B cell (primary cell): ENCODE results near the gene EP300. TPM values are rescaled to one million over a fixed set of nuclear protein-coding genes. Genes with fewer than 3 reads are reported as not detected.

Experiments
- ATAC-seq: fragments of 200-7000 bp; cut with Tn5 transposase; one replicate; pipeline ENCODE4 v1.10.0; 2021; ENCODE audit warnings: low read depth, mild to moderate bottlenecking, moderate number of reproducible peaks, moderate library complexity
- CTCF ChIA-PET: fragments of 350-600 bp; sonication (Branson Sonifier 250); formaldehyde crosslinking; loops from one replicate; lab custom pipeline; 2021; ENCODE audit warnings: antibody characterized with exemption, inconsistent platforms; lab: Charles Lee
- POLR2A ChIA-PET: fragments of 350-600 bp; sonication (Branson Sonifier 250); formaldehyde crosslinking; loops from one replicate; lab custom pipeline; 2021; ENCODE audit warnings: antibody characterized with exemption; lab: Charles Lee
- DNase-seq: peaks from one replicate; pipeline ENCODE4 v3.0.0; 2013
- H2AFZ ChIP-seq: 2 replicates; pipeline ENCODE4 v1.6.1; 2012; ENCODE audit warnings: mild to moderate bottlenecking, low read depth, low read length; ENCODE audit not compliant: insufficient read depth, poor library complexity, severe bottlenecking
- H3K27ac ChIP-seq, 2 donors: 1 replicate in 1 of 2; 2 replicates in 1 of 2; pipeline ENCODE4 v1.5.1; 2012 to 2013; ENCODE audit warnings: low read length in 2 of 2, mild to moderate bottlenecking in 2 of 2, moderate library complexity in 1 of 2
- H3K27me3 ChIP-seq, 4 experiments: fragments of 200-600 bp in 1 of 4; sonication (generic) in 1 of 4; replicated peaks in 1 of 4; 1 replicate in 2 of 4; 2 replicates in 2 of 4; pipeline versions ENCODE4 v1.6.1 to v1.7.0; 2013 to 2016; ENCODE audit warnings: low read length in 3 of 4, mild to moderate bottlenecking in 2 of 4, mixed read lengths in 1 of 4, moderate library complexity in 1 of 4; ENCODE audit not compliant: insufficient read depth in 4 of 4, control insufficient read depth in 3 of 4; ENCODE audit errors: control extremely low read depth in 1 of 4
- H3K36me3 ChIP-seq, 2 experiments: replicated peaks in 1 of 2; 1 replicate in 1 of 2; 2 replicates in 1 of 2; pipeline versions ENCODE4 v1.6.1 to v1.7.1; 2013; ENCODE audit warnings: low read length in 1 of 2; ENCODE audit not compliant: insufficient read depth in 2 of 2, control insufficient read depth in 1 of 2; ENCODE audit errors: control extremely low read depth in 1 of 2, extremely low read depth in 1 of 2
- H3K4me1 ChIP-seq, 2 donors: fragments of 200-600 bp in 1 of 2; sonication (generic) in 1 of 2; 1 replicate in 1 of 2; 2 replicates in 1 of 2; pipeline versions ENCODE4 v1.5.1 to v1.6.1; 2013 to 2017; ENCODE audit warnings: low read length in 2 of 2; ENCODE audit not compliant: control insufficient read depth in 2 of 2, insufficient read depth in 2 of 2
- H3K4me2 ChIP-seq: replicated peaks from 2 replicates; pipeline ENCODE3; 2012; ENCODE audit warnings: mild to moderate bottlenecking, low read depth, low read length; ENCODE audit not compliant: poor library complexity, severe bottlenecking
- H3K4me3 ChIP-seq, 5 experiments: fragments of 200-600 bp in 1 of 5; sonication (generic) in 1 of 5; 1 replicate in 3 of 5; 2 replicates in 2 of 5; pipeline versions ENCODE4 v1.5.1 to v1.7.0; 2011 to 2016; ENCODE audit warnings: low read length in 4 of 5, mild to moderate bottlenecking in 4 of 5, low read depth in 2 of 5, control low read depth in 1 of 5, moderate library complexity in 1 of 5; ENCODE audit not compliant: insufficient read depth in 1 of 5; ENCODE audit errors: control extremely low read depth in 1 of 5, extremely low read depth in 1 of 5
- H3K79me2 ChIP-seq: fragments of 200-600 bp; sonication (generic); one replicate; pipeline ENCODE4 v1.6.0; 2016; ENCODE audit warnings: low read length; ENCODE audit not compliant: control insufficient read depth, insufficient read depth
- H3K9ac ChIP-seq: fragments of 200-600 bp; sonication (generic); 2 replicates; pipeline ENCODE4 v1.6.1; 2017; ENCODE audit warnings: mild to moderate bottlenecking, low read length, moderate library complexity
- H3K9me3 ChIP-seq, 3 donors: one replicate each; pipeline versions ENCODE4 v1.6.1 to v1.7.1; 2013; ENCODE audit warnings: low read length in 2 of 3; ENCODE audit not compliant: control insufficient read depth in 2 of 3, insufficient read depth in 1 of 3; ENCODE audit errors: control extremely low read depth in 1 of 3
- H4K20me1 ChIP-seq: 2 replicates; pipeline ENCODE4 v1.6.0; 2012; ENCODE audit warnings: mild to moderate bottlenecking, low read length; ENCODE audit not compliant: insufficient read depth, control insufficient read depth, poor library complexity, severe bottlenecking
- H3K27ac Mint-ChIP-seq: one replicate; pipeline ENCODE4 v1.8.0; 2021; ENCODE audit warnings: mixed read lengths
- H3K27me3 Mint-ChIP-seq: one replicate; pipeline ENCODE4 v1.8.0; 2021; ENCODE audit warnings: mixed read lengths
- H3K4me1 Mint-ChIP-seq: one replicate; pipeline ENCODE4 v1.8.0; 2021; ENCODE audit warnings: mixed read lengths
- H3K4me3 Mint-ChIP-seq: one replicate; pipeline ENCODE4 v1.8.0; 2021; ENCODE audit warnings: mixed read lengths
- H3K9me3 Mint-ChIP-seq: one replicate; pipeline ENCODE4 v1.8.0; 2022; ENCODE audit warnings: mixed read lengths; ENCODE audit not compliant: insufficient read depth
- EZH2 ChIP-seq: IDR thresholded peaks from 2 replicates; pipeline ENCODE4 v1.6.1; 2012; ENCODE audit warnings: borderline replicate concordance, low read depth, mild to moderate bottlenecking, moderate library complexity, low read length; ENCODE audit not compliant: insufficient read depth, poor library complexity, severe bottlenecking
- WGBS: methylation state at CpG from one replicate; pipeline ENCODE4 v1.1.5; 2013; ENCODE audit warnings: missing lambda C conversion rate; ENCODE audit not compliant: insufficient coverage; 5-methylcytosine and 5-hydroxymethylcytosine counted together
- intact Hi-C: fragments of 100-400 bp; cut with micrococcal nuclease; formaldehyde crosslinking; loops from one replicate; pipeline ENCODE4 v1.10.0; 2022
- polyA plus RNA-seq: library from polyadenylated mRNA; depleted of rRNA; stranded (reverse); fragments of >200 nt; gene quantifications from 2 replicates; pipeline ENCODE4 v1.2.3, GENCODE V29; 2012
- total RNA-seq, 2 donors: library from RNA; stranded (reverse); fragments of 120-200 nt in 1 of 2; gene quantifications; 1 replicate in 1 of 2; 2 replicates in 1 of 2; pipeline versions ENCODE4 v1.2.3 to v1.2.4, GENCODE V29; 2013 to 2022
- TF ChIP-seq, protein P1 (sequence below): fragments of 200-600 bp; IDR thresholded peaks from one replicate; pipeline ENCODE4 v1.8.0; 2022; ENCODE audit warnings: antibody characterized with exemption, mild to moderate bottlenecking

Gene EP300
- total and polyA plus RNA-seq, 2 donors (not counting 1 experiment from before 2014, with no cell fraction given) = 73.3 to 185 TPM

DNA sequence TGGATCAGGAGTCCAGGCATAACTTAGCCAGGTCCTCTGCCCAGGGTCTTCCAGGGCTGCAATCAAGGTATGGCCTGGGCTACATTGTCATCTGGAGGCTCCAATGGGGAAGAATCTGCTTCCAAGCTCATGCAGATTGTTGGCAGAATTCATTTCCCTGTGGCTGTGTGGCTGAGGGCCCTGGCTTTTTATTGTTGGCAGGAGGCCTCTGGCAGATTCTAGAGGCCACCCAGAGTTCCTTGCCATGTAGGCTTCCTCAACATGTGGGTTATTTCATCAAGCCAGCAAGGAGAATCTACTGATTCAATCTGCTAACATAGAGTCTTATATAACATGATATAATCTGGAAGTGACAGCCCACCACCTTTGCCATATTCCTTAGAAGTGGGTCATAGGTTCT is 16.4 kb upstream of the EP300 start:
- TF ChIP-seq, protein P1, sequence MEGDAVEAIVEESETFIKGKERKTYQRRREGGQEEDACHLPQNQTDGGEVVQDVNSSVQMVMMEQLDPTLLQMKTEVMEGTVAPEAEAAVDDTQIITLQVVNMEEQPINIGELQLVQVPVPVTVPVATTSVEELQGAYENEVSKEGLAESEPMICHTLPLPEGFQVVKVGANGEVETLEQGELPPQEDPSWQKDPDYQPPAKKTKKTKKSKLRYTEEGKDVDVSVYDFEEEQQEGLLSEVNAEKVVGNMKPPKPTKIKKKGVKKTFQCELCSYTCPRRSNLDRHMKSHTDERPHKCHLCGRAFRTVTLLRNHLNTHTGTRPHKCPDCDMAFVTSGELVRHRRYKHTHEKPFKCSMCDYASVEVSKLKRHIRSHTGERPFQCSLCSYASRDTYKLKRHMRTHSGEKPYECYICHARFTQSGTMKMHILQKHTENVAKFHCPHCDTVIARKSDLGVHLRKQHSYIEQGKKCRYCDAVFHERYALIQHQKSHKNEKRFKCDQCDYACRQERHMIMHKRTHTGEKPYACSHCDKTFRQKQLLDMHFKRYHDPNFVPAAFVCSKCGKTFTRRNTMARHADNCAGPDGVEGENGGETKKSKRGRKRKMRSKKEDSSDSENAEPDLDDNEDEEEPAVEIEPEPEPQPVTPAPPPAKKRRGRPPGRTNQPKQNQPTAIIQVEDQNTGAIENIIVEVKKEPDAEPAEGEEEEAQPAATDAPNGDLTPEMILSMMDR = no peak
- Histone ChIP-seq H3K4me3 (no peak overlapping the region), H3K9ac (no peak overlapping the region), H4K20me1 (no peaks in the 10 kb centered on the region), H3K36me3 (no peaks in the 10 kb centered on the region), H3K79me2 (peaks cover 3% of the 10 kb centered on the region), H2AFZ (no peak overlapping the region), H3K9me3 (peaks cover 0 to 3% (median 0%) of the 10 kb centered on the region in 3 donors), H3K27ac (no peak overlapping the region), H3K4me1 (peaks cover 16 to 25% of the 10 kb centered on the region in 2 donors), H3K27me3 (no peaks in the 10 kb centered on the region), H3K4me2 (no peak overlapping the region)
- POLR2A ChIA-PET = interaction anchor here (0.6 kb wide), 1 partner anchor 12 kb away, joined by 3 read pairs; no protein-coding TSS in a partner anchor
- Mint-ChIP-seq H3K4me1 (peaks cover 19% of the 10 kb centered on the region), H3K27ac (no peak overlapping the region), H3K9me3 (no peaks in the 10 kb centered on the region), H3K27me3 (no peaks in the 10 kb centered on the region), H3K4me3 (no peak overlapping the region)
- no peak for ATAC-seq
- CTCF ChIA-PET = no interaction called here
- DNase-seq = no peak
- intact Hi-C loops = no loop called here

DNA sequence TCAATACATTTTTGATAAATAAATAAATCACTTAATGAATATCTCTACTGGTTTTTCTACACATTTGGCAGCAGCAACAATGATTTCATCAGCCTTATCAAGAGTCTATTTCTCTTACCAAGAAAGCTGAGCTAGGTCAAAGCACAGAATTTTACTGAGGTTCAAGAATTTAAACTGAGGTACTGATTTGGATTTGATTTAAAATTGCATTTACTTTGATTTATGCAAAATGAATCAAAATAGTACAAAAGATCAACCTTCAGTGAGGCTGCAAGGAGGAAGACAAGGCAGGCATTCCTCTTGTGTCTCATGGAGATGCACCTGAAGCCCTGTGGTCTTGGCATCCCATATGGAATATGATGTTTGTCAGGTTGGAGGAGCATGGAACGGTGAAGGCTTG is 15.5 kb upstream of the EP300 start:
- peaks cover 0 to 3% (median 0%) of the 10 kb centered on the region in 3 donors for H3K9me3 ChIP-seq
- Mint-ChIP-seq H3K4me1 (peaks cover 22% of the 10 kb centered on the region), H3K4me3 (no peak overlapping the region), H3K27me3 (no peaks in the 10 kb centered on the region), H3K9me3 (no peaks in the 10 kb centered on the region), H3K27ac (no peak overlapping the region)
- ChIA-PET CTCF (no interaction called here), POLR2A (no interaction called here)
- no peak overlapping the region for H3K27ac ChIP-seq
- H3K79me2 ChIP-seq = peaks cover 3% of the 10 kb centered on the region
- no peak overlapping the region for H3K4me2 ChIP-seq
- H3K9ac ChIP-seq = no peak overlapping the region
- H3K36me3 ChIP-seq = no peaks in the 10 kb centered on the region
- peaks cover 18 to 32% of the 10 kb centered on the region in 2 donors for H3K4me1 ChIP-seq
- H3K4me3 ChIP-seq = no peak overlapping the region
- DNase-seq (no peak), ATAC-seq (no peak)
- intact Hi-C loops = no loop called here
- TF ChIP-seq, protein P1 = no peak
- TF ChIP-seq EZH2 = no peak
- no CpG with 5 or more reads among the region's 1 CpG for WGBS
- no peaks in the 10 kb centered on the region for H3K27me3 ChIP-seq
- H2AFZ ChIP-seq = no peak overlapping the region
- no peaks in the 10 kb centered on the region for H4K20me1 ChIP-seq
